Tibial nerve (tissue), 4 donors: ENCODE data around the gene SPACA4.

Source experiments
- CTCF ChIP-seq, 5 experiments: fragments of 200-600 bp in 3 of 5; fragments of 450-650 bp in 2 of 5; sonication (generic) in 3 of 5; IDR thresholded peaks; one replicate each; pipeline ENCODE4 v1.5.1; 2016 to 2019; ENCODE audit warnings: antibody characterized with exemption in 5 of 5, mild to moderate bottlenecking in 3 of 5, moderate library complexity in 2 of 5
- EP300 ChIP-seq, 2 donors: sonication (generic); formaldehyde crosslinking; IDR thresholded peaks; one replicate each; pipeline ENCODE4 v1.6.1; 2017; ENCODE audit warnings: antibody characterized with exemption in 2 of 2, mild to moderate bottlenecking in 1 of 2
- POLR2A ChIP-seq, 2 donors: fragments of 450-650 bp; IDR thresholded peaks; one replicate each; pipeline ENCODE4 v1.6.1; 2017; ENCODE audit warnings: antibody characterized with exemption in 2 of 2, mild to moderate bottlenecking in 2 of 2, moderate library complexity in 2 of 2

DNA sequence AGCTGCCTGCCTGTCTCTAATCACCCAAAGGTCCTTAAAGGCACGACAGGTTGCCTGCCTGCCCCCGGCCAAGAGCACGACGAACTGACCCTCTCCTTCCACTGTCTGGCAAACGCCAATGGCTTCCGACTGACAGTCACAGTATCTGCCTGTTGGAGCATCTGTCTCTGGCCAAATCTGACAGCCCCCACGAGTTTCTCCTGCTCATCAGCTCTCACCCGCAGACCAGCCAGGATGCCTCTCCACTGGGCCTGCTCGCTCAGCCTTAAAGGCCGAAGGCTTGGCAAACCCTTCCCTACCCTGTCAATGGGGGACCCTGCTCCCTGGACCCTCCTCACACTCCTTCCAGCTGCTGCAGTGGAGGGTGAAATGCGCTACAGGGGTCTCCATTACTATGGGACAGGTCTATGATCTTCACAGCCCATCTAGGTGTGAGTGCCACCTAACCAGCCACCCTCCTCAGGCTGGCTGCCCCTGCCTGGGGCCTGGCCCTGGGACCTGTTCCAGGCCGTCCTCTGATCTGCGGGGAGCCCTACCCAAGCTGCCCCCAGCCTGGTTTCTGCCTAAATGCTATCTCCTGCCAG, 7.4 kb downstream of the SPACA4 start:
- TF ChIP-seq EP300 (IDR thresholded peaks at IDR 0.05) = no peak
- no peak for TF ChIP-seq CTCF (IDR thresholded peaks at IDR 0.05)
- TF ChIP-seq POLR2A (IDR thresholded peaks at IDR 0.05) = no peak
